ENCODE results near the gene KRT73.

The KRT73 gene

DNA sequence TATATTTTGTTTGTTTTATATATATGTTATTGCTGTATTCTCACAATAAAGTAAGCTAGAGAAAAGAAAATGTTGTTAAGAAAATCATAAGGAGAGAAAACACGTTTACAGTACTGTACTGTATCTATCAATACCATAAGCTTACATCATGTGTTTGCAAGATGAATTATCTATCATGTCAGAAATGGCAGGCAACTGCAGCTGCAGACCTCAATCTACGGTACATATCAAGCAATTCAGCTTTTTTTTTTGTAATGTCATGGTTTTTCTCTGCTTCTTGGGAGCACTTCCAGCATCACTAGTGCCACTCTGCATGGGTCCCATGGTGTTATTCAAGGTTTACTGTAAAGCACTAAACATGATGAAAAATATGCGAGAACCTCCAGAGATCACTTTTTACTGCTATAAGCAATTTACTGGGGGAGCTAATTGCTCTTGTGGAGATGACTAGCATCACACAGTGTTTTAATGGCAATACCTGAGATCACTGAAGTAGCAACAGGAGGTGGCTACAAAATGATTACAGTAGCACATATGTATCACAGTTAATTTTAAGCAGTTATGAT lies 42.7 kb upstream of the KRT73 start:
- Histone ChIP-seq H4K20me1 (ENCODE audit: insufficient read depth) (no peaks in the 10 kb centered on the region), H3K9ac (no peak overlapping the region)

DNA sequence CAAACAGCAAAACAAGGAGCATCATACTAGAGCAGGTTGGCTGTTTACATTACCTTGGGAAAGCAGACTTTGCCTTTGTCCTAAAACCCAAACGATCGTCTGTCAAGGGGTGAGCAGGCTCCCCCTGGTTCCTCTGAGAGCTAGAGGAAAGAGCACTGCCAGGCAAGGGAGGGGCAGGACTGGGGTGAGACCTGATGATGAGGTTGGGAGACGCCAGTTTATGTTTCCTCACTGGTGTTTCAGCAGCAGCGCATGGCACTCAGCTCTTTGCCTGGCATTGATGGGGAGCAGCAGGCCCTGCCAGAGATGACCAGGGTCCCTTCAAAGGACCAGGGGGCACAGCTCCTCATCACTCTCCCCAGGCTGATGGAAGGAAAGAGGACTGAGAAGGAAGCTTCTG lies 41.6 kb upstream of the KRT73 start:
- H3K9ac ChIP-seq = no peak overlapping the region
- no peaks in the 10 kb centered on the region for H4K20me1 ChIP-seq (ENCODE audit: insufficient read depth)
- H3K4me1 ChIP-seq (ENCODE audit: low read depth, poor library complexity, severe bottlenecking) = no peaks in the 10 kb centered on the region
- H3K36me3 ChIP-seq (ENCODE audit: insufficient read depth) = no peaks in the 10 kb centered on the region
- H3K27ac ChIP-seq = no peak overlapping the region
- H3K79me2 ChIP-seq (ENCODE audit: insufficient read depth, low read depth) = no peaks in the 10 kb centered on the region
- H2AFZ ChIP-seq (ENCODE audit: low read depth) = no peak overlapping the region
- TF ChIP-seq, protein P1, sequence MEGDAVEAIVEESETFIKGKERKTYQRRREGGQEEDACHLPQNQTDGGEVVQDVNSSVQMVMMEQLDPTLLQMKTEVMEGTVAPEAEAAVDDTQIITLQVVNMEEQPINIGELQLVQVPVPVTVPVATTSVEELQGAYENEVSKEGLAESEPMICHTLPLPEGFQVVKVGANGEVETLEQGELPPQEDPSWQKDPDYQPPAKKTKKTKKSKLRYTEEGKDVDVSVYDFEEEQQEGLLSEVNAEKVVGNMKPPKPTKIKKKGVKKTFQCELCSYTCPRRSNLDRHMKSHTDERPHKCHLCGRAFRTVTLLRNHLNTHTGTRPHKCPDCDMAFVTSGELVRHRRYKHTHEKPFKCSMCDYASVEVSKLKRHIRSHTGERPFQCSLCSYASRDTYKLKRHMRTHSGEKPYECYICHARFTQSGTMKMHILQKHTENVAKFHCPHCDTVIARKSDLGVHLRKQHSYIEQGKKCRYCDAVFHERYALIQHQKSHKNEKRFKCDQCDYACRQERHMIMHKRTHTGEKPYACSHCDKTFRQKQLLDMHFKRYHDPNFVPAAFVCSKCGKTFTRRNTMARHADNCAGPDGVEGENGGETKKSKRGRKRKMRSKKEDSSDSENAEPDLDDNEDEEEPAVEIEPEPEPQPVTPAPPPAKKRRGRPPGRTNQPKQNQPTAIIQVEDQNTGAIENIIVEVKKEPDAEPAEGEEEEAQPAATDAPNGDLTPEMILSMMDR (conservative IDR thresholded peaks at IDR 0.05; ENCODE audit: low read depth, low read length) = no peak
- H3K27me3 ChIP-seq (ENCODE audit: insufficient read depth, low read depth) = peaks cover 11% of the 10 kb centered on the region
- no peak overlapping the region for H3K4me3 ChIP-seq (IDR thresholded peaks at IDR 0.05; ENCODE audit: insufficient read depth, low read depth, low read length)
- H3K4me2 ChIP-seq = no peak overlapping the region

More for the DNA sequence above, 42.7 kb upstream of the KRT73 start:
- Histone ChIP-seq H2AFZ (ENCODE audit: low read depth) (no peak overlapping the region), H3K27ac (no peak overlapping the region), H3K4me1 (ENCODE audit: low read depth, poor library complexity, severe bottlenecking) (no peaks in the 10 kb centered on the region), H3K27me3 (ENCODE audit: insufficient read depth, low read depth) (peaks cover 15% of the 10 kb centered on the region; the same call in 1 of the 2 replicates), H3K4me2 (no peak overlapping the region), H3K79me2 (ENCODE audit: insufficient read depth, low read depth) (no peaks in the 10 kb centered on the region), H3K4me3 (IDR thresholded peaks at IDR 0.05; ENCODE audit: insufficient read depth, low read depth, low read length) (no peak overlapping the region), H3K36me3 (ENCODE audit: insufficient read depth) (no peaks in the 10 kb centered on the region)
- TF ChIP-seq, protein P1 (conservative IDR thresholded peaks at IDR 0.05; ENCODE audit: low read depth, low read length) = no peak

DNA sequence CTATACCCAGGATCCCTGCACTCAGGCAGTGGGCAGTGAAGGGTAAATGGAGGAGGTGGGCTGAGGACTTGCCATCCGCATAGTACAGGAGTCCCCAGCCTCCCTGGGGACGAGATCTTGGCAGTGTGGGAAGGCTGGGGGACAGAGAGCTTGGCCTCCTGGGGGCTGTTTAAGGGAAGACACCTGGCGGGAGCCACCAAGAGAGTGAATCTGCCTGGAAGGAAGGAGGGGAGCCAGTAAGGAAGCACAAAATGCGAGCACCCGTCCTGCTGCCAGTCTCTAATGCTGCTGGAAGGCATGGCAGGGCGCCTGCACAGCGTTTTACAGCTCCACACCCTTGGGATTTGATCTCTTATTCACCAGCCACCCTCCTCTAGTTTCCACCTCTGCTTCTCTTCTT lies 41.0 kb upstream of the KRT73 start:
- Histone ChIP-seq H3K4me1 (ENCODE audit: low read depth, poor library complexity, severe bottlenecking) (no peaks in the 10 kb centered on the region), H3K4me3 (IDR thresholded peaks at IDR 0.05; ENCODE audit: insufficient read depth, low read depth, low read length) (no peak overlapping the region), H2AFZ (ENCODE audit: low read depth) (no peak overlapping the region), H4K20me1 (ENCODE audit: insufficient read depth) (no peaks in the 10 kb centered on the region), H3K79me2 (ENCODE audit: insufficient read depth, low read depth) (no peaks in the 10 kb centered on the region), H3K27ac (no peak overlapping the region), H3K36me3 (ENCODE audit: insufficient read depth) (no peaks in the 10 kb centered on the region), H3K27me3 (ENCODE audit: insufficient read depth, low read depth) (peaks cover 14% of the 10 kb centered on the region), H3K4me2 (no peak overlapping the region), H3K9ac (no peak overlapping the region)
- TF ChIP-seq, protein P1 (conservative IDR thresholded peaks at IDR 0.05; ENCODE audit: low read depth, low read length) = no peak

DNA sequence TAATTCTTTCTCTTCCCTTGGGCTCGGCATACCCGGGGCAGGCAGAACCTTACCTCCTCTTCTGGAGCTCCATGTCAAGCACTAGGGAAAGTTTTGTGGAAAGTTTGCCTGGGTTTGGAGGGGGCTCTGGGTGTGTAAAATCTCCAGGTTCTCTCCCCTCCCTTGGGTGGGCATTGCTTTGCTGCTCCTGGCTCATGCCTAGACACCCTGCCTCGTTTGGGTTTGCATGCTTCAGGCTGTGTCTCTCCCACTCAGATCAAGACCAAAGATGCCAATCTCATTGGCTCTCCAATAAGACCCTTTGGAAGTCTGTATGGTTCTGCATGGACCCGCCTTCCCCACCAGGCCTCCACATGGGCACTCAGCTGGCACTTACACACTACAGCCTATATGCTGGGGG lies 39.8 kb upstream of the KRT73 start:
- H4K20me1 ChIP-seq (ENCODE audit: insufficient read depth) = no peaks in the 10 kb centered on the region
- H3K4me3 ChIP-seq (IDR thresholded peaks at IDR 0.05; ENCODE audit: insufficient read depth, low read depth, low read length) = no peak overlapping the region
- no peaks in the 10 kb centered on the region for H3K36me3 ChIP-seq (ENCODE audit: insufficient read depth)
- no peak overlapping the region for H3K4me2 ChIP-seq
- no peak overlapping the region for H3K27ac ChIP-seq
- H3K9ac ChIP-seq = no peak overlapping the region
- no peaks in the 10 kb centered on the region for H3K4me1 ChIP-seq (ENCODE audit: low read depth, poor library complexity, severe bottlenecking)
- H3K27me3 ChIP-seq (ENCODE audit: insufficient read depth, low read depth) = peaks cover 14% of the 10 kb centered on the region
- TF ChIP-seq, protein P1 (conservative IDR thresholded peaks at IDR 0.05; ENCODE audit: low read depth, low read length) = no peak
- no peaks in the 10 kb centered on the region for H3K79me2 ChIP-seq (ENCODE audit: insufficient read depth, low read depth)
- H2AFZ ChIP-seq (ENCODE audit: low read depth) = no peak overlapping the region

Data from KMS-11 (cell line).